Measurements from ENCODE around the gene FBN1.

GRCh38 chr15:48682942-48683651 lies 37.6 kb upstream of the FBN1 start:
- TF ChIP-seq, protein P1, sequence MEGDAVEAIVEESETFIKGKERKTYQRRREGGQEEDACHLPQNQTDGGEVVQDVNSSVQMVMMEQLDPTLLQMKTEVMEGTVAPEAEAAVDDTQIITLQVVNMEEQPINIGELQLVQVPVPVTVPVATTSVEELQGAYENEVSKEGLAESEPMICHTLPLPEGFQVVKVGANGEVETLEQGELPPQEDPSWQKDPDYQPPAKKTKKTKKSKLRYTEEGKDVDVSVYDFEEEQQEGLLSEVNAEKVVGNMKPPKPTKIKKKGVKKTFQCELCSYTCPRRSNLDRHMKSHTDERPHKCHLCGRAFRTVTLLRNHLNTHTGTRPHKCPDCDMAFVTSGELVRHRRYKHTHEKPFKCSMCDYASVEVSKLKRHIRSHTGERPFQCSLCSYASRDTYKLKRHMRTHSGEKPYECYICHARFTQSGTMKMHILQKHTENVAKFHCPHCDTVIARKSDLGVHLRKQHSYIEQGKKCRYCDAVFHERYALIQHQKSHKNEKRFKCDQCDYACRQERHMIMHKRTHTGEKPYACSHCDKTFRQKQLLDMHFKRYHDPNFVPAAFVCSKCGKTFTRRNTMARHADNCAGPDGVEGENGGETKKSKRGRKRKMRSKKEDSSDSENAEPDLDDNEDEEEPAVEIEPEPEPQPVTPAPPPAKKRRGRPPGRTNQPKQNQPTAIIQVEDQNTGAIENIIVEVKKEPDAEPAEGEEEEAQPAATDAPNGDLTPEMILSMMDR (conservative IDR thresholded peaks at IDR 0.05 in 1 of 2, IDR thresholded peaks at IDR 0.05 in 1 of 2; ENCODE audit: extremely low read depth in 1 of 2, insufficient read depth in 1 of 2, low read depth in 1 of 2, low read length in 2 of 2) = no peak
- no peak for TF ChIP-seq EZH2 (IDR thresholded peaks at IDR 0.05; ENCODE audit: borderline replicate concordance, low read length)

Measured in mammary epithelial cell (primary cell).